ENCODE data around the gene SUCLA2.

SUCLA2 gene

GRCh38 chr13:47897411-47898050 is 103.5 kb downstream of the SUCLA2 start:
- no peak for DNase-seq

- no peak for DNase-seq
These were observed 104.5 kb downstream of the SUCLA2 start for GRCh38 chr13:47896546-47896945.

- DNase-seq, result no peak
These were observed 105.0 kb downstream of the SUCLA2 start for GRCh38 chr13:47896111-47896510.

GRCh38 chr13:47893527-47893926 is 107.5 kb downstream of the SUCLA2 start:
- no peak for DNase-seq
